ENCODE results near the gene LATS2.

LATS2 gene

GRCh38 chr13:21046203-21046602 lies 15.2 kb downstream of the LATS2 start:
- no peak for DNase-seq

DNA sequence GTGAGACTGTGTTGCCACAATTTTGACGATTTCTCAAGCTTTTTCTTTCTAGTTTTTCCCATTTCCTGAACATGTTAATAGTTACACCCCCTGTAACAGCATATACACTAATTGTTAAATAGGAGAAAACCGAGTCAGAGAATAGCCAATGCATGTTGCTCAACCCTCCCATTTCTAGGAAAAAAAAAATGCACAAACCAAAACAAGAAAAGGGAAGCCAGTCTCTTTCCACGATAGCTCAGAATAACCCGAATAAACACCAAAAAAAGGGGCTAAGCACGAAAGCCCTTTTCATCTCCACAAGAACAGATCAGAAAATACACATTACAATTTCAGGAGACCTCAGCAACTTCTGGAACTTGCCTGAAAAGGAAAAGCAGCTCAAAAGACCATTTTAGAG lies 16.3 kb downstream of the LATS2 start:
- DNase-seq, result no peak

- DNase-seq, result no peak
Measured at GRCh38 chr13:21043898-21044297, 17.5 kb downstream of the LATS2 start.

- DNase-seq, result no peak
Measured at GRCh38 chr13:21040120-21040826, 21.1 kb downstream of the LATS2 start.

GRCh38 chr13:21039097-21039800 lies 22.1 kb downstream of the LATS2 start:
- no peak for DNase-seq

- DNase-seq, result no peak
Measured at GRCh38 chr13:21037656-21038055, 23.7 kb downstream of the LATS2 start.

GRCh38 chr13:21035498-21035897 lies 25.9 kb downstream of the LATS2 start:
- no peak for DNase-seq

DNA sequence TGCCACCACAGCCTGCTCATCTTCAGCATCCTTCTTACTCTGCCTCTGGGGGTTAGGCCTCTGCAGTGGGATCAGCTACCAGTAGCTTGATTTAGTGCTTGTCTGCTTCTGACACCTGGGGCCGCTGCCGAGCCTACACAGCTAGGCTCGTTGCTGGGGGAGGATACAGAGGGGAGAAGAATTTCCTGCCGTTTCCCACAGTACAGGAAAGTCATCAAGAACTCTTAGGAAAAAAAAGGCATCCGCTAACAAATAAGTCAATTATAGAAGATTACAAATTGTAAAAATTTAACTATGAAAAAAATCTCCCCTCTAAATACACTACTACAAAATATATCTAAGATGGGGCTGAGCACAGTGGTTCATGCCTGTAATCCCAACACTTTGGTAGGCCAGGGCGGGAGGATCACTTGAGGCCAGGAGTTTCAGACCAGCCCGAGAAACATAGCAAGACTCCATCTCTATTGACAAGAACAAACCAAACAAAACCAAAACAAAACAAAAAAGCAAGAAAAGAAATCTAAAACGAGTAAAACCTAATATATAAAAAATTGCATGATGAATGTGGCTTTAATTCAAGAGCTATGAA lies 26.7 kb downstream of the LATS2 start:
- DNase-seq, result no peak

- DNase-seq, result no peak
Measured at GRCh38 chr13:21033856-21034602, 27.4 kb downstream of the LATS2 start.

- no peak for DNase-seq
Measured at GRCh38 chr13:21033212-21033840, 28.1 kb downstream of the LATS2 start.

- no peak for DNase-seq
Measured at GRCh38 chr13:21032656-21033055, 28.7 kb downstream of the LATS2 start.

- DNase-seq, result no peak
Measured at GRCh38 chr13:21031594-21032275, 29.7 kb downstream of the LATS2 start.

GRCh38 chr13:21025539-21025938 lies 35.8 kb downstream of the LATS2 start:
- no peak for DNase-seq

DNA sequence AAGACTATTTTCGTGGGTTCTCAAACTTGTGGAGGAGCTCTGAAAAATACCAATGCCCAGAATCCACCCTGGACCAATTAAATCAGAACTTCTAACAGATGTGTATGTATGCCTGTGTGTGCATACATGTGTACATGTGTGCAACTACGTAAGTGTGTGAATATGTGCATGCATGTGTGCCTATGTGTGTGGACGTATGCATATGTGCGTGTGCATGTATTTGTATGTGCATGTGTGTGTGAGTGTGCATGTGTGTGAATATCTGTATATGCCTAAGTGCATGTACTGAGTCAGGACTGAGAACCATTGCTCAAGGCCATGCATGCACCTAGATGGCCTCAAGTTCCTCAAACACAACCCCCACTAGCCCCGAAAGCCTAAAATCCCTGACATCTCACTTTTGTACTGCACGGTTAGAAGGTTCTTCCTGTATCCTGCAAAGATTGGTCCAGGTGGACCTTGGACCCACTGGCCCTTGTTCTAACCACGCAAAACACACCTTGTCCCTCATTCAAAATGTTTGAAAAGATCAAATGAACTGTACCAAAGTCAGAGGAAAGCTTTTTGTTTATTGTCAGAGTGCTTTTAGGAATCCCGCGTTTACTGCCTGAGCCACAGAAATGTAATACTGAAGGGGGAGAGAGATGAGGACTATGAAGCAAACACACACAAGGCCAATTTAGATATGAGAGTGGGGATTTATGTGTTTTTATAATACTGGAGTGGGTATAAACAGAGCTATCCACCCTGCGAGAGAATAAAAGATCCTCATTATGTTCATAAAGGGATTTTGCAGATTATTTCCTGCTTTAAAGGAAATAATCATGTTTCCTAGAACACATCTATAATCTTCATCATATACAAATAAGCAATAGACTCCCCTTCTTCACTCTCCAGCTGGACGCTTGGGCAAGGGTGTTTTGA lies 39.1 kb downstream of the LATS2 start:
- DNase-seq, result no peak

GRCh38 chr13:21020581-21020980 lies 40.8 kb downstream of the LATS2 start:
- no peak for DNase-seq

- DNase-seq, result no peak
Measured at GRCh38 chr13:21020176-21020575, 41.2 kb downstream of the LATS2 start.

DNA sequence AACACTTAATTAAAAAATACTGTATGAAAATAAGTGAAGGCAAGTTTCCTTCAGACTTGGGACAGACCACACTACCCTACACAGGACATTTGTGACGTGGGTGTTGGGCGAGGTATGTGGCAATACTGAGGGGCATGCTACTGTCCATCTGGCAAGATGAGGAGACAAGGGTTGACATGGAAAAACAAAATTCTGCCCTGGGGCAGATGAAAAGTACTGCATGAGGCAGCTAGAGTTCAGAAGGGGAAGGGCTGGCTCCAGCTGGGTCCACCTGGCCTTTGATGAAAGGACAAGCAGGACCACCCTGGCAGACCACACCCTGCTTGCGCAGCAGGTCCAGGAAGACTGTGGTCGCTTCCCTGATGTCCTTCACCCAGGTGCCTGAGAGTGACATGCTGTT lies 43.2 kb downstream of the LATS2 start:
- no peak for DNase-seq

GRCh38 chr13:21016487-21016886 lies 44.9 kb downstream of the LATS2 start:
- no peak for DNase-seq

DNA sequence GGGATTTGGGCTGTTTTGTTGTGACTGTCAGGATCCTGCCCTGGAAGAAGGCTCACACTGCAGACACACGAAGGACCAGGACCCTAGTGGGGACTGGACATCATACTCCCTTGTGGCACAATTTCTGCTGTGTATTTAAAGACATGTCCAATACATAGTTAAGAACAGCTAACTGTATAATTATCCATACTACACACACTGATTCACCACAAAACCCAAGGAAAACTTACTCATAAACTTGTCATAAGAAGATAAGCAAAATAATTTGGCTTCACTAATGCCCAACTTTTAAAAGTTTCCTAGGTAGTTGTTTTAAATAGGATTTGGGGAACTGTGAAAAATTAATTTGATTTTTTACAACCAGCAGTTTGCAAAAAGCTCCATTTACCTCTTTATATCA lies 46.1 kb downstream of the LATS2 start:
- DNase-seq, result no peak

DNA sequence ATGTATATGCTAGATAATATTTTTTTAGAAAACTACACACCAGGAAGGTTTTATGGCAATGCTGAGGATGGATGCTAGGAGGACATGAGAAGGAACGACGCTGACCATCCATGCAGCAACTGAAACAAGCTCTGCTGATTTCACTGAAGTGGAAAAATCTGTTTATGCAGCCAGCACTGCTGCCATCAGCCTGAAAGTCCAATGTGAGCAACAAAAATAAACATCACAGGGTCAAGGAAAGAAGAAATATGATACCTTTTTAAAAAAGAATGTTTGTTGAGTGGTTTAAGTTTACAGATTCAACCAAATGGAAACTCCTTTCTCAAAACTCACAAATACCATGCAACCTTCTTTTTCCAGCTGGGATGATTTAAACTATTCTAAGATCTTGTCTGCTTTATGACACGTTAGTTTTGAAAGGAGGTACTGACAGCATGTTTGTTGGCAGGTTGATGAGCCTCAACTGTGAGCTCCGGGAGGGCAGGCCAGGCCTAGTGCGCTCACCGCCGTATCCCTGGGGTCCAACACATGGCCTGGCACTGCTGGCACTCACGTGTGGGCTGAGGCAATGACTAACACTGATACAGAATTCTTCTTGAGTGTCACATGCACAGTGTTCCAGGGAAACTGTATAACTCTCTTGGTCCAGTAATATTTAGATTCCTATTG lies 46.8 kb downstream of the LATS2 start:
- no peak for DNase-seq

DNA sequence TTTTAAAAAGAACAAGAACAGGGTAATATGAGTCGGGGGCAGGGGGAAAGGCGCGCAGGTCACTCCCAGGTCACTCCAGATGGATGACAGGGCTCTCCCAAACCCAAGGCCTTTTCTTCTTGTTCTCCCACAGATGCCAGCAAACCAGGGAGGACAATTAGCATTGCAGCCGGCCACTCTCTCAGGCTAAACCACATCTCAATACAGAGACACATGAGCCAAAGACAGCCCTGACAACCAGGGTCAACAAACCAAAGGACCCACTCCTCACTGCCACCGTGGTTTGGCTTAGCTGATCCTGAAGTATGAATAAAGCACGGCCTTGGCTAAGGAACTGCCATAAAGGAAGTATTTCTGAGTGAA lies 47.3 kb downstream of the LATS2 start:
- no peak for DNase-seq
